Kidney epithelial cell (primary cell): ENCODE data around the gene PEPD. TPM values are rescaled to one million over a fixed set of nuclear protein-coding genes. Genes with fewer than 3 reads are reported as not detected.

Source experiments
- DNase-seq: peaks from one replicate; pipeline ENCODE4 v3.0.0-alpha.2; 2010; ENCODE audit warnings: low read depth
- H3K27me3 ChIP-seq: 2 replicates; pipeline ENCODE4 v1.6.0; 2011; ENCODE audit warnings: low read length; ENCODE audit not compliant: control insufficient read depth, insufficient read depth
- H3K36me3 ChIP-seq: 2 replicates; pipeline ENCODE4 v1.5.1; 2011; ENCODE audit warnings: low read length; ENCODE audit not compliant: control insufficient read depth, insufficient read depth
- H3K4me3 ChIP-seq: 2 replicates; pipeline ENCODE4 v1.5.1; 2011; ENCODE audit warnings: low read depth, mild to moderate bottlenecking, control low read depth, low read length
- total RNA-seq: library from RNA; depleted of rRNA; stranded (reverse); fragments of >200 nt; gene quantifications from 2 replicates; pipeline ENCODE4 v1.2.3, GENCODE V29; 2015
- TF ChIP-seq, protein P1 (sequence below): IDR thresholded peaks from 2 replicates; pipeline ENCODE4 v1.5.1; 2011; ENCODE audit warnings: mild to moderate bottlenecking, moderate library complexity, low read length, control low read depth, inconsistent platforms; ENCODE audit not compliant: insufficient read depth, poor library complexity, severe bottlenecking

PEPD gene
- total RNA-seq, 1 donor from 2014 or later = 88.6 TPM

DNA sequence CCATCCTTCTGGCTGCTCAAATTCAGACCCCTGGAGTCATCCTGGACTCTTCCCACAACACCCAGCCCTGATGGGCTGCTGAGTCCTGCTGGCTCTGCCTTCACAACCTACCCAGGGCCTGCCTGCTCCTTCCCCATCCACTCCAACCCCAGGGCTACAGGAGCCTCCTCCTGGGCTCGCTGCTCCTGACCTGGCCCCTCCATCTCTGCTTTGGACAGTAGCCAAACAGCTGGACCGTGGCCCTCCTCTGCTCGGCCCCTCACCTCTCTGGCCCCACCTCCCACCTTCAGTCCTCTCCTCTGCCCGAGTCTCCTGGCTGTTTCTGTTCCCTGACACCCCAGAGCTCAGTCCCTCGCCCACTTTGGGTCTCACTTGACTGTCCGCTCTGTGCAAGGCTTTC lies 81.3 kb downstream of the PEPD start:
- Histone ChIP-seq H3K27me3 (no peaks in the 10 kb centered on the region), H3K36me3 (no peaks in the 10 kb centered on the region), H3K4me3 (no peak overlapping the region)
- TF ChIP-seq, protein P1, sequence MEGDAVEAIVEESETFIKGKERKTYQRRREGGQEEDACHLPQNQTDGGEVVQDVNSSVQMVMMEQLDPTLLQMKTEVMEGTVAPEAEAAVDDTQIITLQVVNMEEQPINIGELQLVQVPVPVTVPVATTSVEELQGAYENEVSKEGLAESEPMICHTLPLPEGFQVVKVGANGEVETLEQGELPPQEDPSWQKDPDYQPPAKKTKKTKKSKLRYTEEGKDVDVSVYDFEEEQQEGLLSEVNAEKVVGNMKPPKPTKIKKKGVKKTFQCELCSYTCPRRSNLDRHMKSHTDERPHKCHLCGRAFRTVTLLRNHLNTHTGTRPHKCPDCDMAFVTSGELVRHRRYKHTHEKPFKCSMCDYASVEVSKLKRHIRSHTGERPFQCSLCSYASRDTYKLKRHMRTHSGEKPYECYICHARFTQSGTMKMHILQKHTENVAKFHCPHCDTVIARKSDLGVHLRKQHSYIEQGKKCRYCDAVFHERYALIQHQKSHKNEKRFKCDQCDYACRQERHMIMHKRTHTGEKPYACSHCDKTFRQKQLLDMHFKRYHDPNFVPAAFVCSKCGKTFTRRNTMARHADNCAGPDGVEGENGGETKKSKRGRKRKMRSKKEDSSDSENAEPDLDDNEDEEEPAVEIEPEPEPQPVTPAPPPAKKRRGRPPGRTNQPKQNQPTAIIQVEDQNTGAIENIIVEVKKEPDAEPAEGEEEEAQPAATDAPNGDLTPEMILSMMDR = no peak
- DNase-seq = no peak

DNA sequence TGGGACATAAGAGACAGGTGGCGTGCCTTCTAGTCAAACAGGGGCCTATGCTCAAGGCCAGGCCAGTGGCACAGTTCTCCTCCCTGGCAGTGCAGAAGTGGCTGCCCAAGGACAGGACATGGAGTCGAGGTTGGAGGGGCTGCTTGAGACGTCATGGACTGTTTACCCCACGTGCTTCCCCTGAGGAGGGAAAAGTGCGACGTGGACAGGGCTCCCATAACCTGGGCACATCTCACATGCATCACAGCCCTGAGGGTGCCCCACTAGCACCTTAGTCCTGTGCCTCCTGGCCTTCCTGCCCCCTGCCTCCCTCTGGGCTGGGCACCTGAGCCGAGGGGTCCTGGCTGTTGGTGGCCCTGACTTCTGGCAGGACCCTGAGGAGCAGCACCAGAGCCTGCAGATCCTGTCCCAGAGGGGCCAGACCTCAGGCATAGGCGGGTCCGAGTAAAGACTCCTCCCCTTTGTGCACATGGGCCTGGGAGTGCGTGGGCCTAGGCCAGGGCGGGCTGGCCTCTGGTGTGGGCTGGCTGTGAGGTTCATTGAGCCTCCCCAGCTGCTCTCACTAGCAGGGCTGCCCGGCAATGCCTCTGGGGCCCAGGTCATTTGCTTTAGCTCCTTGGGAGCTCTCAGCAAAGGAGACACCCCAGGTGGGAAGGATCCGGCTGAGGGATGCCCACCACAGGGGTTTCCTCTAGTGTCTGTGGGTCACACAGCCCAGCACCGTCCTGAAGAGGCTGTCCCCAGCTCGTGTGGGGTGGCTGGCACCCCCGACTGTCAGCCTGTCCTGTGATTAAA lies 82.4 kb downstream of the PEPD start:
- TF ChIP-seq, protein P1 = no peak
- DNase-seq = no peak
- no peaks in the 10 kb centered on the region for H3K36me3 ChIP-seq
- no peak overlapping the region for H3K4me3 ChIP-seq
- H3K27me3 ChIP-seq = no peaks in the 10 kb centered on the region

DNA sequence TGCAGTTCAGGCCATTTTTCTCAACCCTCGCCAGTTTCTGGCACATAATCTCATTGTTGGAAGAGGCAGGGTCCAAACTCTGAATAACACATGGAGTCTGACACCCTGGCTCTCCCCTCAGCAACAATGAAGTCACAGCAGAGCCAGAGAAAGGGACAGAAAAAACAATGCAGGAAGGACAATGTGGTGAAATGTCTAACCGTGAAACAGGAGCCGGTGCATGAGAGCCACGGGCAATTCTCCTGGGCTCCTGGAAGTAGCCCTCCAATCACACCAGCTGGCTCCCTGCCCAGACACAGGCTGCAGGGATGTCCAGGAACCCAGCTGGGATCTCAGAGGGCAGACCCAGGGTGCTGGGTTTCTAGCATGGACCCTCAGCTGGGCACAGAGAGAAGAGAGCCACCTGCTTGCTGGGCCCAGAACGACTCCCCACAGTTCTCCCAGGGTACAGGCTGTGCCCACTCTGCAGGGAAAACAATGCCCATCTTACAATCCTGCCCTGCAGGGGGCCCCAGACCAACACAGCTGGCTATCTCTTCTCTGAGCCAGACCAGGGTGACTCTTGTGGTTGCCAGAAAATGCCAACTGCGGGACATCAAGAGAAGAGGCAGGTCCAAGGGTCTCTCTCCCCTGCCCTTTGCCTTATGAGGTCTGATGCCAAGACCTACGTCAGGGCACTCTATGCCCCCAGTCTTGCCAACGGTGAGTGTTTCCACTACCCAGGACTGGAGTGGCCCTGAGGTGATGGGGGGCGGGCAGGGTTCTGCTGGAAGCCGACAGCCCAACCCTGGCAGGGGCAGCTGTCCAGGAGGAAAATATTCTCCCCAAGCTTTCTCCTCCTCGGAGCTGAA lies 83.5 kb downstream of the PEPD start:
- TF ChIP-seq, protein P1 = peak; percentile 21
- DNase-seq = no peak
- Histone ChIP-seq H3K36me3 (no peaks in the 10 kb centered on the region), H3K4me3 (no peak overlapping the region), H3K27me3 (no peaks in the 10 kb centered on the region)

DNA sequence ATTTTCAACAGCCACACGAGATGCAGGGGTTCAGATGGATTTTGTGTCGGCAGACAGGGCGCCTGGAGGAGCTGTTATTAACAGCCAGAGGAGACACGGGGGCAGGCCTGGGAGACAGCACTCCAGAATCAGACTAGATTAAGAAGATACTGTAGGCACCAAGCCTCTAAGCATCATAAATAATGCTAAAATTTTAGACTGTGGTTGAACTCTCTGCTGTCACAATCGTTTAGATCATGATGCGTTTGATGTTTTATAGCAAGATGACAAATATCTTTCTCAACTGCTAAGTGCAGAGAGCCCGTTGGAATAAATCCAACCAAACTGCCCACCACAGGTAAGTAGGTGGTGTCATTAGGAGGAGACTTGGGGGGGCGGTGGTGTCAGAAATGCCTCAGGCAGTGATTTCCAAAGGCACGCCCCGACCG lies 84.2 kb downstream of the PEPD start:
- Histone ChIP-seq H3K27me3 (peaks cover 3% of the 10 kb centered on the region), H3K36me3 (no peaks in the 10 kb centered on the region), H3K4me3 (no peak overlapping the region)
- TF ChIP-seq, protein P1 = no peak
- DNase-seq = no peak

DNA sequence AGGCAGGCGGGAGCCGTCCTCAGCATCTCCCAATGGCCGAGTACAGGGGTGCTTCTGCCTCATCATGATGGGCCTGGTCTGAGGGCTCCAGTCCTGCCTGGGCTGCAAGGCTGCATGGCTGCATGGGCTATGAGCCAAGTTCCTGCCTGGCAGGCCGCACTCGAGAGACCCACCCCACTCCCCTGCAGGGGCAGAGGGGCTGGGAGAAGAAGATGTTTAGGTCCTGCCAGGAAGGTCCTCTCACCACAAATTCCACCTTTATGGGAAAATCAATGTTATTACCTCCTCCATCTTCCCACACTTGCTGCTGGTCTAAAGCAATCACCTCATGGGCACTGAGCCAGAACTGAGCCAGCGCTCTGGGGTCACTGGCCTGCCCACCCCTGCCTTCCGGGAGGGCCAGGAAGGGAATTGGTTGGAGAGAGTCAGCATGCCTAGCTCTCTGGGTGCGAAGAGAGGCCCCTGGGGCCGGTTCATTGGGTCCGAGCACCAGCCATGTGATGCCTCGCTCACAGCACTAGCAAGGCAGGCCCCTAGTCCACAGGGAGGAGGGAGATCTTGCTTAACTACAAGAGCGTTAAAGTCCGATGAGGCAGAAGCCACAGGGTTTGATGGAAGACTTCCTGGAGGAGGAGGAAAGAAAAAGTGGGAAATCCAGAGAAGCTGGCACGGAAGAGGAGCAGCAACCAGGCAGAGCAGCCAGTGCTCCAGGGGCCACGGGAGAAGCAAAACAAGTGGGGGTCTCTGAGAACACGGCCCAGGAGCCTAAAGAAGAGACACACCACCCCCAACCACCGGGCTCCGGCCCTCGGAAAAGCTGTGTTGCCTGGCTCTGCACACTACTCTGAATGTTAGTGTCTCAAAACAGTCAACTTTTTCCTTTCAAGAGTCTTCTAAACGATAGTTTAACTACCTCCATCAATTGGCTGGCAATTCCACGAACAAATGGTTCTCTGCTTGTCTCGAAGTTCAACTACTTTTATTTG lies 84.9 kb downstream of the PEPD start:
- Histone ChIP-seq H3K4me3 (no peak overlapping the region), H3K27me3 (peaks cover 9% of the 10 kb centered on the region), H3K36me3 (no peaks in the 10 kb centered on the region)
- no peak for DNase-seq
- TF ChIP-seq, protein P1 = no peak
